AG04450 (cell line): Measurements from ENCODE around the gene RBMS2. TPM values are rescaled to one million over a fixed set of nuclear protein-coding genes. Genes with fewer than 3 reads are reported as not detected.

ENCODE experiments used
- CTCF ChIA-PET: fragments of 300-600, 350-600 bp; formaldehyde crosslinking; extraction: SDS; loops from one replicate; lab custom pipeline; 2022; ENCODE audit warnings: antibody characterized with exemption, inconsistent platforms; lab: Charles Lee
- POLR2A ChIA-PET: fragments of 350-600 bp; formaldehyde crosslinking; extraction: SDS; loops from one replicate; lab custom pipeline; 2021; ENCODE audit warnings: antibody characterized with exemption, inconsistent platforms; lab: Yijun Ruan, JAX
- DNase-seq: peaks from one replicate; pipeline ENCODE4 v3.0.0-alpha.2; 2011; ENCODE audit warnings: low read depth, low spot score
- H3K27ac ChIP-seq: one replicate; pipeline ENCODE4 v1.5.1; 2012; ENCODE audit warnings: low read depth, low read length, control low read depth
- H3K27me3 ChIP-seq: one replicate; pipeline ENCODE4 v1.6.0; 2012; ENCODE audit warnings: low read length; ENCODE audit not compliant: control insufficient read depth, insufficient read depth
- H3K4me3 ChIP-seq: 2 replicates; pipeline ENCODE4 v1.5.1; 2011; ENCODE audit warnings: mild to moderate bottlenecking, low read depth, low read length, control low read depth
- H3K9me3 ChIP-seq: 2 replicates; pipeline ENCODE4 v1.5.1; 2012; ENCODE audit warnings: low read length; ENCODE audit not compliant: control insufficient read depth, insufficient read depth
- polyA plus RNA-seq: library from polyadenylated mRNA; depleted of rRNA; stranded (reverse); fragments of >200 nt; gene quantifications from 2 replicates; pipeline ENCODE4 v1.2.3, GENCODE V29; 2011; rRNA removed
- small RNA-seq: library from RNA; depleted of rRNA; stranded (forward); fragments of <200 nt; gene quantifications from one replicate; pipeline ENCODE3, GENCODE V24; 2012; ENCODE audit warnings: low read depth; ENCODE audit not compliant: insufficient read length
- TF ChIP-seq, protein P1 (sequence below): IDR thresholded peaks from 2 replicates; pipeline ENCODE4 v1.5.1; 2011; ENCODE audit warnings: low read depth, low read length, control low read depth, inconsistent platforms

The RBMS2 gene
- polyA plus RNA-seq, 1 experiment = 96.4 TPM

DNA sequence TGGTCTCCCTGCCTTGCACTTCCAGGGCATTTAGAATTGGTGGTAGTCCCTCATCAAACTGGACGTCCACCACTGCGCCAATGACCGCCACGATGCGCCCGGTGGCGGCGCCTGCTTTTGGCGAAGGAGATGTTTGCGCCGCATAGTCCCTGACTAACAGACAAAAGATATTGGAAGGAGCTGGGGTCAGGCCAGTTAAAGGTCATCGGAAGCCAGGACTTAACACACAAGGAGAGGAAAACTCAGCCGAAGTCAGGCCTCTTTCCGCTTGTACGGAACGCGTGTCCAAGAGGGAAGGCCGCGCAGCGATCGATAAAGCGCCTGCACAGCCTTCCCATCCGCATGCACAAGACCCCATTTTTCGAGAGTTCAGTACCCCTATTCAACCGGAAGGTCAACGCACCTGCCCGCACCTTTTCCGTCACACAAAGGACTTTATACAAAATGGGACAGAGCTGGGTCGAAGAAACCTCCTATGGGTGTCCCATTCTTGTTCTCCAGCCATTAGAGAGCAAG is 123.6 kb downstream of the RBMS2 start:
- no peaks in the 10 kb centered on the region for H3K27me3 ChIP-seq
- H3K27ac ChIP-seq = peak overlapping the region; percentile 39
- CTCF ChIA-PET = interaction anchor here (0.8 to 3.1 kb wide), 2 partner anchors 9 to 131 kb away, joined by 4 to 33 read pairs; no protein-coding TSS in a partner anchor
- no peak for DNase-seq
- TF ChIP-seq, protein P1, sequence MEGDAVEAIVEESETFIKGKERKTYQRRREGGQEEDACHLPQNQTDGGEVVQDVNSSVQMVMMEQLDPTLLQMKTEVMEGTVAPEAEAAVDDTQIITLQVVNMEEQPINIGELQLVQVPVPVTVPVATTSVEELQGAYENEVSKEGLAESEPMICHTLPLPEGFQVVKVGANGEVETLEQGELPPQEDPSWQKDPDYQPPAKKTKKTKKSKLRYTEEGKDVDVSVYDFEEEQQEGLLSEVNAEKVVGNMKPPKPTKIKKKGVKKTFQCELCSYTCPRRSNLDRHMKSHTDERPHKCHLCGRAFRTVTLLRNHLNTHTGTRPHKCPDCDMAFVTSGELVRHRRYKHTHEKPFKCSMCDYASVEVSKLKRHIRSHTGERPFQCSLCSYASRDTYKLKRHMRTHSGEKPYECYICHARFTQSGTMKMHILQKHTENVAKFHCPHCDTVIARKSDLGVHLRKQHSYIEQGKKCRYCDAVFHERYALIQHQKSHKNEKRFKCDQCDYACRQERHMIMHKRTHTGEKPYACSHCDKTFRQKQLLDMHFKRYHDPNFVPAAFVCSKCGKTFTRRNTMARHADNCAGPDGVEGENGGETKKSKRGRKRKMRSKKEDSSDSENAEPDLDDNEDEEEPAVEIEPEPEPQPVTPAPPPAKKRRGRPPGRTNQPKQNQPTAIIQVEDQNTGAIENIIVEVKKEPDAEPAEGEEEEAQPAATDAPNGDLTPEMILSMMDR = no peak
- POLR2A ChIA-PET = interaction anchor here (0.6 to 1.7 kb wide), 9 partner anchors 9 to 566 kb away, joined by 3 to 12 read pairs (median 3); partner anchors contain the start of genes NACA and PTGES3
- no peaks in the 10 kb centered on the region for H3K9me3 ChIP-seq
- peak overlapping the region; percentile 99 for H3K4me3 ChIP-seq

Small RNA genes lying within 50 kb of the gene (small RNA-seq; reads per million reads assigned to genes)
- gene RNU6-343P (not detected), gene SNORD59A (1,704 reads per million, percentile 97 among the genes with 10 or more reads in this experiment)

Other genes starting within 250 kb of the RBMS2 start
- 167 and 173 TPM in 2 replicates for gene CS, start 221.5 kb upstream of the RBMS2 start, polyA plus RNA-seq
- 186 and 194 TPM in 2 replicates for gene CNPY2, start 205.8 kb upstream of the RBMS2 start, polyA plus RNA-seq
- 18.5 and 22.2 TPM in 2 replicates for gene PAN2, start 187.8 kb upstream of the RBMS2 start, polyA plus RNA-seq
- 0.19 TPM in 1 of 2 replicates, not detected in the other for gene IL23A, start 182.9 kb upstream of the RBMS2 start, polyA plus RNA-seq
- 179 and 193 TPM in 2 replicates for gene STAT2, start 161.7 kb upstream of the RBMS2 start, polyA plus RNA-seq
- not detected in 2 replicates for gene APOF, start 159.0 kb upstream of the RBMS2 start, polyA plus RNA-seq
- gene TIMELESS, start 72.4 kb upstream of the RBMS2 start, polyA plus RNA-seq = 2.0 and 3.3 TPM in 2 replicates
- gene MIP, start 67.2 kb upstream of the RBMS2 start, polyA plus RNA-seq = not detected in 2 replicates
- gene SPRYD4, start 53.2 kb upstream of the RBMS2 start, polyA plus RNA-seq = 2.0 TPM in 2 replicates
- gene GLS2, start 33.7 kb upstream of the RBMS2 start, polyA plus RNA-seq = 0.10 and 0.12 TPM in 2 replicates
- 43.9 and 52.8 TPM in 2 replicates for gene BAZ2A, start 108.5 kb downstream of the RBMS2 start, polyA plus RNA-seq
- 974 and 975 TPM in 2 replicates for gene ATP5F1B, start 124.2 kb downstream of the RBMS2 start, polyA plus RNA-seq
- gene PTGES3, start 166.5 kb downstream of the RBMS2 start, polyA plus RNA-seq = 80.1 and 112 TPM in 2 replicates
- 596 and 723 TPM in 2 replicates for gene NACA, start 203.5 kb downstream of the RBMS2 start, polyA plus RNA-seq
- 6.2 and 6.7 TPM in 2 replicates for gene PRIM1, start 230.5 kb downstream of the RBMS2 start, polyA plus RNA-seq
- gene HSD17B6, start 241.5 kb downstream of the RBMS2 start, polyA plus RNA-seq = 4.7 and 4.8 TPM in 2 replicates